Central memory CD4-positive, alpha-beta T cell (primary cell): ENCODE measurements around the gene AFAP1.

Source experiments
- DNase-seq: peaks from one replicate; pipeline ENCODE4 v3.0.0; 2022

AFAP1 gene

DNA sequence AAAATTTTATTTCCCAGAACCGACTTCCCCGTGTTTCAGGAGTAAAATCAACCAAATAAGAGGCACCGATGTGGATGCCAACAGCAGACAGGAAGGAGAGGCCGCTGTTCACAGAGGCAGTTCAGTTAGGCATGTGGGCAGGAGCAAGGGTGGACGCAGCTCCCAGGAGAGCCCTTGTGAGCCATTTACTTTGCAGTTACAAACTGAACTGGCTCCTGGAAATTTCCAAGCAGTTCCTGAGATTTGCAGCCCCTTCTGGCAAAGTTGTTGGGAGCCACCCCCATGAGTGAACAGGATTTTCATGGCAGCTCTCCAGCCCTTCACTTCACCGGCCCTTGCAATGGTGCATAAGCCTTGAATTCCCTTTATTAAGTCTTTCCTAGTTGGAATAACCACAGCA is 189.1 kb downstream of the AFAP1 start:
- no peak for DNase-seq

DNA sequence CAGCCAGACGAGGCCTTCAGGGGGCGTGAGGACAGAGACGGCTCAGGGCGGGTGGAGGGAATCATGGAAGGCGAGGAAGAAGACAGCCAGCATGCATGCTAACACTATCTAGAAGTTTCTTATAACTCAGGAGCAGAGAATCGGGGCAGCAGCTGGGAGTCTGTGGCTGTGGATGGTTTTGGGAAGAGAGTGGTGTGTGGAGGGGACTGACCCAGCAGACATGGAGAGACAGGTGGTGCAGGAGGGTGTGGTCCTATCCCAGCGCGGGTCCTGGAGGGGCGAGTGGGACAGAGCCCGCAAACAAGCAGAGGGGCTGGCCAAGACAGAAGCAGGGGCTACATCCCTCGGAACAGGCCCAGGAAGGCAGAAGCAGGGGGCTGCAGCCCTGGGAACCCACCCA is 192.1 kb downstream of the AFAP1 start:
- DNase-seq, result no peak

DNA sequence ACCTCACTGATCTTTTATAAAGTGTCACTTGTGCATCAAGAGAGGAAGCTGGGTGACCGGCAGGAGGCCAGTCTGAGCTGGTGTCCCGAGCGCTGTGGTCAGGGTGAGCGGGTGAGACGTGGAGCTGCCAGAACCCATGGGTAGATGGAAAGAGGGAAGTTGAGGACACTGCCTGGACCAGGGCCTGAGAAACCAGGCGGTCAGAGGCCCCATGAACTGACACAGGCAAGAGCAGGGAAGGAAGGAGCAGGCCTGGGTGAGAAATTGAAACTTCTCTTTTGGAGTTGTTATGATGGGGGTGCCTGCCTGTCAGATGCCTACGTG is 192.6 kb downstream of the AFAP1 start:
- DNase-seq, result no peak

DNA sequence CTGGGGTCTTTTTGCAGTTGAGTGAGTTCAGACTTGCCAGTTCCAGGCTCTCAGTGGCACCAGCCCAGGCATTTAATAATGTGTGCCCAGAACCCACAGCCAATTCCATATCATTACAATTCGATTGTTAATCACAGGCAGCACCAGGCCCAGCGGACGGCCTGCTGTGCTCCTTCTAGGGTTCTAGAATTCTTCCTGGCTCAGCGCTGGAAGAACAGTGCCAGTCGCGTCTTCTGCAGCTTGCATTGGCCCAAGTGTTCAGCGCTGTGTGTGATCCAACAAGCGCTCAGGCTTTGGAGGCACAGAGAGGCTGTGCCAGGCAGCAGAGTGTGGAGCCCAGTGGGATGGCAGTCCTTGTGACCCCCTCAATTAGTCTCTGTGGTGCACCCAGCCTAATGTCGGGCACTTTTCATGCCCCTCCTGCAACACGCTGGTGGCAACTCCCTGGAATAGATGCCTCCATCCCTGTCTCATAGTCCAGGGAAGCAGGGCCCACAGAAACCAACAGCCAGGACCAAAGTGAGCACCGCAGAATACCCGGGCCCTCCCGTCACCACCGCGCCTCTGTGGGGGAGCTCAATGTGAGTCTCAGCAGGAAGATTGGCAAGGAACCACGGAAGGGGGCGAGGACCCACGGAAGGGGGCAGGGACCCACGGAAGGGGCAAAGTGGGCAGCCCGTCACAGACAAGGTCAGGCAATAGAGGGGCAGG is 193.2 kb downstream of the AFAP1 start:
- no peak for DNase-seq

DNA sequence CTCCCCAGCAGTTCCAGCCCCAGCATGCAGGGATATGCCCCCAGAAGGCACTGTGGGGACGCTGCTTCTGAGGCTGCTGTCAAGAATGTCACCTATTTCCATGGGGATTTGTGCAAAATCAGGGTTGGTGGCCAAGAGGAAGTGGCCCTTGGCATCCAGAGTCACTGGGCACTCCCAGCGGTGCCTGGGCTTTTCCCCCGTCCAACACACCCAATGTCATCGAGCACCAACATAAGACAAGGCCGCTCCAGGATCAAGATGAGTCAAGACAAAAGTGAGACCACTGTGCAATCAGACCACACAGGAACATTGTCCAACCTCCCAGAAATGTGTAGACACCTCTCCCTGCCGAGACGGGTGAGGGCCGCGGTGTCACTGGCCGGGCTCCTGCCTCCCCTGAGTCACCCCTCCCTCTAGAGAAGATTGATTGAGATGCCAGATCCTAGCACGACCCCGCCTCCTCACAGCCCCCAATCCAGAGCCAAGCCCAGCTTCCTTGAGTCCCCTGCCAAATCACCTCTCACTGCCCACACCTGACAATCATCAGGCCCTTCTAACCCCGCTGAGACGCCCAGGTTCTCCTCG is 194.3 kb downstream of the AFAP1 start:
- DNase-seq, result no peak

DNA sequence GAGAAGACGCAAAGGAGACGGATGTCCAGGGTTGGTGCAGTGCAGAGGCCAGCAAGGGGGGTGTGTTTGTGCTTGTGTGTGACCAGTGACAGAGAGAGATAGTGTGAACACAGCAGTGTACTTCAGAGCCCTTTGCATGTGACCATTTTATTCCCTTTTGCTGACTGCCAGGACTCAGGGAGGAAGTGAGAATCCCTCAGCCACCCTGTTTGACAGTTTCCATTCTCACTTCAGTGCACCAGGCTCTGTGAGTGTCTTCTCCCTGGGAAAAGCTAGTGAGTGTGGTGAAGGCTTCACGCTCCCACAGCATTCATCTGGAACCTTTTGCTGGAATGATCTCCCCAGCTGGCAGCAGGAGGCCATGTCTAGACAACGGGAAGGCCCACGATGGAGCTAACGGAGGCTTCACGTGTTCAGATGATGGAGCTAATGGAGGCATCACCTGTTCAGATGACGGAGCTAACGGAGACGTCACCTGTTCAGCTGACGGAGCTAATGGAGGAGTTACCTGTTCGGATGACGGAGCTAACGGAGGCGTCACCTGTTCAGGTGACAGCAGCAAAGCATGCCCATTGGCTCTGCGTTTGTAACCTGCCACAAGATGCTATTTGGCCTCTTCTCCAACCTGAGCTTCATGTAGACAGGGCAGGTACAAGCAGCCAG is 195.4 kb downstream of the AFAP1 start:
- no peak for DNase-seq

DNA sequence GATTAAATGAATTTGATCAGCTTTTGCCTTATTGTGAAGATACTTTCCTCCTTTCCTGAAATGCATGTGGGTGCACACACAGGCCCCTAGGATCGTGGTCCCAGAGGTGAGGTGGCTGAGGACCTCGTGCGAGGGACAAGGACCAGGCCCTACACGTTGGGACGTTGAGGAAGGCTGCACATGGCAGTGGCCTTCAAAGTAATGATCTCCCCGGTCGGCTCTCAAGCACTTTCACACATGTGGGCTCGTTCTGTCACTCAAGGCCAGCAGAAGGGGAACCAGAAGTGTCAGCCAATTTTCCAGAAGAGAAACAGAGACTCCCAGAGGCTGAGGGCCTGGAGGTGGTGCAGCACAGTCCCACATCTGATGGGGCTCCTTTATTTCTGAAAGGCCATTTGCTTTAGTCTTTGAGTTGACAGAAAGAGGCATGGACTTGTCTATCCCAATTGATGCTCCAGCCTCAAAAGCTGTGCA is 196.8 kb downstream of the AFAP1 start:
- no peak for DNase-seq

DNA sequence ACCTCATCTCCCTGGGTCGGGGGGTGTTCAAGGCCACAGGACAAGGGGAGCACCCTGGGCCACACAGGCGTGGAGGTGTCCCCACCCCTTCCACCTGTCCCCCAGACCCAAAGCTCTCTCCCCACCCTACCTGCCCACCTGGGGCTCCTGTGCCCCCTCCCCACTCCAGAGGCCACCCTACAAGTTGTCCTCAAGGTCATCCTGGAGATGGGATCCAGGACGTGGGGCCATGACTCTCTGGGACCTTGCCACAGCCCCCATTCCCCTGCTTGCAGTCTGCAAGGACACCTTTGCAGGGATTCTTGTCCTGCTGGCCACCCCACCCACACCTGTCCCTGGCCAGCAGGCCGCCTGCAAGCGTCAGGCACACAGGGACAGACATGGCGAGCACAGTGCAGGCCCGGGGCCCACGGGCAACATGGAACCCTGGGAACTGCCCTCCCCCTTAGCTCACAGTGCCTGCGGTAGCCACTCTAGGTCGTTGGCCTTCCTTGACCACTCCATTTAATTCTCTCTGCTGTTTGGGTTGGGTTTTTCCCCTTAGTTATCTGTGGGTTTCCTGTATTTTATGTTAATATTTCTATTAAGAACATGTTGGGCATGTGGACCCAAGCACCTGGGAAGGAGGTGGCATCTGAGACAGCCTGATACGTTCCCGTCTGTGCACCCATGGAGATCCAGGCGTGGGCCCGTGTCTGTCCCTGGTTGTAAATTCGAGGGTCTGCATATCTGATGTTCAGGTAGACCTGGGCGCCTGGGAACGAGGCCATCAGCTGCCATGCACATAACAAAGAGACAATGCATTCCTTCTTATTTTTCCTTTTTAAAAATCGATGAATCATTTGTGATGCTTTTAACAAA is 197.5 kb downstream of the AFAP1 start:
- DNase-seq, result no peak

DNA sequence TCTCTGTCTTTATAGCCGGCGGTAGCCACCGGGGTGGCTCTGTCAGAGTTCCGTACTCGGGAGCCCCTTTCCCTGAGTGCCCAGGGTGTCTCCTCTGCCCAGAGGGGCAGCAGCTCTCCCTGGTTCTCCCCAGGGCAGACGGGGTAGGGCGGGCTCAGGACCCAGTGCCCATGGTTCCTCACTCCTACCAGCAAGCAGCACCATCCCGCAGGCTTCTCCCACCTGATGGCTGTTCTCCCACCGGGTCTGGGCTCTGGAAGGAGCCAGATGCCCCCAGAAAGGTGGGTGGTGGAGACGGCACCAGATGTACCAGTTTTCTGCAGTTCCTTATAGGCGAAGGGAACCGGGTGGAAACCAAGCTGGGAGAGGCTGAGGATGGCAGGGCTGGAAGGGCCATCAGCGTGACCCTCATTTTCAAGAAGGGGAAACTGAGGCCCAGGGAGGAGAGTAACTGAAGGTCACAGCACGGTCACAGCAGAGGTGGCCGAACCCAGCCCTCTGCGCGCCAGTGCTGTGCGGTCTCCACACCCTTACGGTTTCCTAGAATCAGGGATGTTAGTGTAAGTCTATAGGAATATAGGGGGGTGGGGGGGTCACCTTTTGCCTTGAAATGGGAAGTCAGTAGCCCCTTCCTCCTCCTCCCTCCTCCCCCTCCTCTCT is 198.7 kb downstream of the AFAP1 start:
- DNase-seq, result no peak

DNA sequence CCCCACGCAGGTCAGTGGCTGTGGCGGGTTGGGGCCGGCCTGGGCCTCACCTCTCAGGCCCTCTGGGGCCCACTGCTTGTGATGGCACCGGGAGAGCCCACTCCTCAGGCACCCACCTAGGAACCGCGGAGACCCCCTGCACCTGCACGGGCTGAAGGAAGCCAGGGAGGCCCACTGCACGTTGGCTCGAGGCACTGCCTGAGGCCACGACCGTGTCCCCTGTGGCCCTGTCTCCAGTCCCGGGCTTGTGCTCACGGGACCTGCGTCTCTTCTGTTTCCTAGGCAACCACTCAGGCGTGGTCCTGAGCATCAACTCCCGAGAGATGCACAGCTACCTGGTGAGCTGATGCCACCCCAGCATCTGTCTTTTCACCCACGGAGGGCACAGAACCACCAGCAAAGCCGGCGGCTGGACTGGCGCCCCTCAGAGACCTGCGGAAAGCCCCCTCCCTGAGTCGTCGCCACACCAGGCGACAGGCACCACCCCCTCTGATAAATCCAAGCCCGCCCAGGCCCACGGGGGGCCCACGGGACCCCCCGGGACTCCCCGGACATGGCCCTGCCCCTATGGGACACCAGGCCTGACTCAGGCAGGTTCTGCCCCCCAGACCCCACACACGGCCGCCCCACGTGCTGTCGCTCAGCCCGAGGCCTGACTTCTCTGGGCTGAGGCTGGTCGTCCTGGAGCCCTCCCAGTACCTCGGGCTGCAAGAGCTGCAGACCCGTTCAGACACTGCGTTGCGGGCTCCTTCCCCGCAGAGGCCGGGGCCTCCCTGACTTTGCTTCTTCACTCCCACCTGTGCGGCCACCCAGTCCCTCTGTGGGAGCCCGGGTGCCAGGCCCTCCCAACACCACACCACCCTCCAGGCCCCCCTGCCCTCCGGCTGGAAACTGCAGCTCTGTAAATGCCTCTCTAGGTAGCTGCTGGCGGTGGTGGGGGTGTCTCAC is 199.5 kb downstream of the AFAP1 start:
- no peak for DNase-seq

DNA sequence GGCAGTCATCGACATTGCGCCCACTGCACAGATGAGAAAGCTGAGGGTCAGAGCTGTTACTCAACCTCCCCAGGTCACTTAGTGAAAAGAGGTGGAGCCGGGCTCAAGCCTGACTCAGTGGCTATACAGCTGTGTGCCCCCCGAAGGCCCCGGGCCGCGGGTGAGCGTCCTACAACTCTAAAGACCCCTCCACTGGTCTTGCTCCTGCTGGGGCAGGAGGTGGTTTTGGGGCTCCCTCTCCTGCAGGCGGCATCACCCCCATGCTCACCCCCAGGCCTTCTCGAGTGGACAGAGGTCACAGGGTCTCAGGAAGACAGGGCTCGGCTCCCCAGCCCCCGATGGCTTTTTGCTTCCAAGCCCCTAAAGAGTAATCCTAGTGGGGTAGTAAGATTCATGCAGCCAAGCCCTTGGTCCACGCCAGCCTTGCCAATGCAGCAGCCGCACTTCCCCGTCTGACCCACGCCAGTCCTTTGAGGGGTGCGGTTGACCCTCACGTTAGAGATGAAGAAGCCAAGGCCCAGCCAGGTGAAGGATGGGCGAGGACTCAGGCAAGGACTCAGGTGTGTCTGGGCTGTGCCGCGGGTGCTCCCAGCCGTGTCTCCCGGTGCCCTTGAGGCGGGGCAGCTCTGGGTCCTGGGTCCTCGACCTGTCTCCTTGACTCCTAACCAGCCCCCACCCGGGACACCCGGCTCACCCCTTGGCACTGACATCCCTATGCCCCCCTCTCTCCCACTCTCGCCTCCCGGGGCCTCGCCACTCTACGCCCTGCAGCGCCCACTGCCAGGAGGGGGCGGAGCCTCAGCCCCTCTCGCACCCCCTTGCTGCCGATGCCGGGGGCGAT is 200.4 kb downstream of the AFAP1 start:
- no peak for DNase-seq

DNA sequence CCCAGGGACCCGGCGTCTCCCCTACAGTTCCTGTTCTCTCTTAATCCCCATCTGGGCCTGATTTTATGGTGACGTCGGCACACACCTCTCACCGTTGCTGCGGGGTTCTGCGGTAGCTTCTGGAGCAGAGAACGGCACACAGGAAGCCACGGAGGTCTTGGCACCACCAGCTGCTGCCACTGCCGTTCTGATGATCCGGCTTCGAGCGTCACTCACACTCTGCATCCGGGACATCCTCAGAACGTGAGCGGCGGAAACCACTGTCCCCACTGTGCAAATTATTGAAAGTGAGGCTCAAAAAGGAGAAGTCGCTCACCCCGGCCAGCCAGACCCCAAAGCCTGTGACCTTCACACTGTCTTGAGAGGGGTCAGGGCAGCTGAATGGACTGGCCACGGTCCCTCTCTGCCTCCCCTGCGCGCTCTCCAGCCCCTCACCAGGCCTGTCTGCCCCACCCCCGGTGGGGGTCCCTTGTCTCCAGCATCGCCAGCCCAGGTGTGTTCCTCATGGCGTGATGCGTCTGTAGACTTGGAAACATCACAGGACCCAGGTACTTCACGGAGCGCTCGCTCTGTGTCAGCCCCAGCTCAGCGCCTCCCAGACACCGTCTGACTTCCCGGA is 201.1 kb downstream of the AFAP1 start:
- no peak for DNase-seq

DNA sequence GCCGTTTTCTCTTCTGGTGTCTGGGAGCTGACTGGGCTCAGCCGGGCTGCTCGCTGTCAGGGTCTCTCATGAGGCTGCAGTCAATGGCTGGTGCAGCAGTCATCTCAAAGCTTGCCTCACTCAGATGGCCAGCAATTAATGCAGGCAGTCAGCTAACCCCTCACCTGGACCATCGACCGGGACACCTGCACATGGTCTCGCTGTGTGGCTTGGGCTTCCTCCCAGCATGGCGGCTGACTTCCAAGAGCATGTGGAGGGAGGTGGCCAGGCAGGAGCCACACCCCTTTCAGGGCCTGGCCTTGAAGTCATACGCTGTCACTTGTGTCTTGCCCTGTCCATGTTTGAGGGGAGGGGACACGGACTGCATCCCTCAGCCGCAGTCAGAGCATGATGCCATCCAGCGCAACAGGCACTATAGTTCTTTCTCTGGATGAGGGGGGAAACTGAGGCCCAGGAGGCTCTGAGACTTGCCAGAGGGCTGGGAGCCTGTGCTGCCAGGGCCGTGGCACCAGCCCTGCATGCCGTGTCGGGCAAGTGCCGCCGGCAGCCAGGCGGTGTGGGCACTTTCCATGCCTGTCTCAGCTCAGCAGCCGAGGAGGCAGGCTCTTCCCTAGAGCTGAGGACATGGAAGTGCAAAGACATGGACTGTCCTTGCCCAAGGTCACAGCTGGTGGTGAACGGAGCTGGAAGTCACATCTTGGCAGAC is 201.8 kb downstream of the AFAP1 start:
- DNase-seq, result no peak

DNA sequence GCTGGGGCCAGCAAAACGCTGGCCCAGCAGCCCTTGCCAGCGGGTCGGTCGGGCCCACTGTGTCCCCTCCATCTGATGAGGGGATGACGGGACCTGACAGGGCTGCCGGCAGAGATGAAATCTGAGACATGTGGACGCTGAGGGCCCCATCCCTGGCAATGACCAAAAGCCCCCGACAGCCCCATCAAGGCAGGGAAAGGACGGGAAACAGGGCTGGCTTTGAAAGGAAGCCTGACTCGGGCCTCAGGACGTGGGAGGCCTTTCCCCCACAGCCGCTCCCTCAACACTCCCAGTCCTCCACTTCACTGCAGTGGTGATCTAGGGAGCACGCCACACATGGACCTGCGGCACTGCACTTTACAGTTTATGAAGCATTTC is 202.4 kb downstream of the AFAP1 start:
- DNase-seq, result no peak

DNA sequence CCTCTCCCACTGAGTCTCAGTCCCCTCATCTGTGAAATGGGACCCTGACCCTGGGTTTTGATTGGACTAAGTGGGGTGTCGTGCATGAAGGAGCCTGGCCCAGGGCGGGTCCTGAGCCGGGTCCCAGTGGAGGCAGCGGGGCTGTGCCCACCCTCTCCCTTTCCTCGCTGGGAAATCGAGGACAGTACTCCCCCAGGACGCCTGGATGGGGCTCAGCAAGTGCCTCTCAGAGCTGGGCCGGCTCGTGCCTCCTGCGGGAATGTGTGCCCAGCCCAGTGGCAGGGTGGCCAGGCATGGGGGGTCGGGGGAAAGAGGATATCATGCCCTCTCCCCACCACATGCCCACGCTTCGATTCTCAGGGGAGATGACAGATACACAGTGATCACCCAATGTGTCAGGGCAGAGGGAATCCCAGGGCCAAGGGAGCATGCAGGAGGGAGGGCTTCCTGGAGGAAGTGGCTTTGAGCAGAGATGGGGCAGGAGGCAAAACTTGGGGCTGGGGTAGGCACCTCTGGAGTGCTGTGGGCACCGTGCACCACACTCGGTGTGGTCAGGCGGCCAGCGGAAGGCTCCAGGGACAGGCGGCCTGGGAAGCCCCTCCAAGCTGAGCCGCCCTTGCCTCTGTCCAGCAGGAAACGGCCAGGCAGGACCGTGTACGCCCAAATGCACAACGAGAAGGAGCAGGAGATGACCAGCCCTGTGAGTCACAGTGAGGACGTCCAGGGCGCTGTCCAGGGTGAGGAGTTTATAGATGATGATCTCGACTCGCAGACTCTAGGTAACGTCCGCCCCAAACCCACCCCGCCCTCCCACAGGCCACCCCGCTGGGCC is 203.0 kb downstream of the AFAP1 start:
- DNase-seq, result no peak

DNA sequence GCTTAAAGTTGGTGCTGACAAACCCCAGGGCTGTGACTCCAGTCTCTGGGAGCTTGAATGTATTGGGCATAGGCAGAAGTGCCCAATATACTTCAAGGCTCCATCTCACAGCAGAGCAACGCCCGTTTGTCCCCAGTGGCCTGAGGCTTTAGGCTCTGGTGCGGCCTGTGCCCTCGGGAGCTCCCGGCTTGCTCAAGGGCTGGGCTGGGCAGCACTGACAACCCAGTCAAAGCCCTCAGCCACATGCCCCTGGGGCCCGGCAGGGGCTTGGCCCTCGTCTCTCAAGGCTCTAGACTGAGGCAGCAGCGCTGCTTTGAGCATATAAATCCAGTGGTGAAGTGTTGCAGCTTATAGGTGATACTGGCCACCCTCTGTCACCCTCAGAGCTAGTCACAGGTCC is 203.7 kb downstream of the AFAP1 start:
- DNase-seq, result no peak

DNA sequence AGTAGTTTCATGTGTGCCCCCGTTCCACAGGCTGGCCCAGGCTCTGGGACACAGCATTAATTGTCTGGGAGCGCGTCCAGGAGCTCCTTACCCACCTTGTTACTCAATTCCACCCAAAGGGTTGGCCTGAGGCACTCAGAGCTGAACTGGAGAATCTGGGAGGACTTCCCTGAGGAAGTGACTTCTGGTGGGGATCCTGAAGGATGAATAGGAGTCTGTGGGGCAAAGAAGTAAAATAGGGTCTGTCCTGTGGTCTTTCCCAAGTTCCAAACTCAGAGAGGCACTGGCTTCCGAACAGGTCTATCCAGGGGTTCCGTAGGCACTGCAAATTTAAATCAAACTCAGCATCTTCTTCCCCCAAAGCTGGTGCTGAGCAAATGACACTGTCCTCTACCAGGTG is 204.3 kb downstream of the AFAP1 start:
- no peak for DNase-seq

DNA sequence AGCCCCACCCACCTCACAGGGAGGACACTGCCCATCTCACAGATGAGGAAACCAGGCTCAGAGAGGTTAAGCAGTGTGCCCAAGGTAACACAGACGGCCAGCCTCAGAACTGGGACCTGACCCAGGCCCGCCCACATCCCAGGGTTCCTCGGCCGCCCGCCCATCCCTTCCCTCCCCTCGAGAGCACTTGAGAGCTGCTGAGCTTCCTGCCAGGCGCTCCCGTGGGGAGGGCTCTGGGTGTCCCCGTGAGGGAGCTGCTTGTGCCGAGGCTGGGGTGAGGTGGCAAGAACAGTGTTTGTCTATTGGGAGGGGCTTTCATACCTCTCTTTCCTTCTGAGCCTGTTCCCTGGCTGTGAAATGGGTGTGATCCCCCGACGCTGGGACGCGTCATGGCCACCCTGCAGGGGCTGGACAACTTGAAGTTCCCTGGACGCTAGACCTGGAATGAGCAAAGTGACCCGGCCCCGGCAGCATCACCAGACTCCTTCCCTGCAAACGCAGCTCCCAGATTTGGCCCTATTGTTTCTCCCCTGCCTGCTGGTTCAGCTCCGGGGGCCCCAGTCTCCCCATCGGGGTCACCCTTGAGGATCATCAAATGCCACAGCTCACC is 204.9 kb downstream of the AFAP1 start:
- DNase-seq, result no peak
